ENCODE results near the gene AHNAK2.
A peak's percentile ranks its signal among the peaks of the same experiment; 100 is the strongest.

The AHNAK2 gene

GRCh38 chr14:104972301-104973134, 5.7 kb downstream of the AHNAK2 start:
- peak; percentile 74 for DNase-seq (ENCODE audit: low spot score)

GRCh38 chr14:104971447-104972240, 6.5 kb downstream of the AHNAK2 start:
- DNase-seq (ENCODE audit: low spot score), result no peak

- DNase-seq (ENCODE audit: low spot score), result peak; percentile 89
Observed at GRCh38 chr14:104970231-104971068, 7.7 kb downstream of the AHNAK2 start.

- no peak for DNase-seq (ENCODE audit: low spot score)
Observed at GRCh38 chr14:104969741-104970230, 8.4 kb downstream of the AHNAK2 start.

GRCh38 chr14:104968541-104969401, 9.4 kb downstream of the AHNAK2 start:
- no peak for DNase-seq (ENCODE audit: low spot score)

GRCh38 chr14:104968153-104968527, 10.0 kb downstream of the AHNAK2 start:
- peak; percentile 77 for DNase-seq (ENCODE audit: low spot score)

GRCh38 chr14:104967386-104968152, 10.6 kb downstream of the AHNAK2 start:
- peak; percentile 60 for DNase-seq (ENCODE audit: low spot score)

GRCh38 chr14:104966981-104967385, 11.2 kb downstream of the AHNAK2 start:
- no peak for DNase-seq (ENCODE audit: low spot score)

GRCh38 chr14:104966261-104966865, 11.8 kb downstream of the AHNAK2 start:
- no peak for DNase-seq (ENCODE audit: low spot score)

- DNase-seq (ENCODE audit: low spot score), result no peak
Observed at GRCh38 chr14:104965561-104966231, 12.5 kb downstream of the AHNAK2 start.

GRCh38 chr14:104964546-104964945, 13.6 kb downstream of the AHNAK2 start:
- DNase-seq (ENCODE audit: low spot score), result no peak

- no peak for DNase-seq (ENCODE audit: low spot score)
Observed at GRCh38 chr14:104957146-104958113, 20.7 kb downstream of the AHNAK2 start.

GRCh38 chr14:104956290-104956890, 21.8 kb downstream of the AHNAK2 start:
- DNase-seq (ENCODE audit: low spot score), result no peak

- DNase-seq (ENCODE audit: low spot score), result no peak
Observed at GRCh38 chr14:104955396-104955770, 22.8 kb downstream of the AHNAK2 start.

GRCh38 chr14:104954746-104955395, 23.3 kb downstream of the AHNAK2 start:
- DNase-seq (ENCODE audit: low spot score), result no peak

GRCh38 chr14:104953896-104954656, 24.1 kb downstream of the AHNAK2 start:
- no peak for DNase-seq (ENCODE audit: low spot score)
